Bronchial epithelial cell (primary cell): ENCODE measurements around the gene MRPL45. TPM values are rescaled to one million over a fixed set of nuclear protein-coding genes. Genes with fewer than 3 reads are reported as not detected.
"Not testable (repeated sequence)": the region's sequence is repeated elsewhere in the genome, so short reads cannot be mapped to it uniquely, and the experiment has no call there.

Experiments used
- DNase-seq: peaks from one replicate; pipeline ENCODE4 v3.0.0-alpha.2; 2010; ENCODE audit warnings: low read depth
- FAIRE-seq: peaks from 2 replicates; lab custom pipeline; 2011; peaks lifted over from hg19 to GRCh38; lab: Jason Lieb, UNC
- H3K27me3 ChIP-seq: 2 replicates; pipeline ENCODE4 v1.5.1; 2011; ENCODE audit warnings: low read length; ENCODE audit not compliant: control insufficient read depth, insufficient read depth
- H3K36me3 ChIP-seq: 2 replicates; pipeline ENCODE4 v1.5.1; 2011; ENCODE audit warnings: low read length; ENCODE audit not compliant: control insufficient read depth, insufficient read depth
- H3K4me3 ChIP-seq: 2 replicates; pipeline ENCODE4 v1.5.1; 2011; ENCODE audit warnings: mild to moderate bottlenecking, low read depth, low read length, control low read depth
- total RNA-seq: library from RNA; depleted of rRNA; stranded (reverse); fragments of >200 nt; gene quantifications from 2 replicates; pipeline ENCODE4 v1.2.1, GENCODE V29; 2014
- TF ChIP-seq, protein P1 (sequence below): IDR thresholded peaks from 2 replicates; pipeline ENCODE4 v1.5.1; 2011; ENCODE audit warnings: mild to moderate bottlenecking, moderate library complexity, low read length, control low read depth, inconsistent platforms; ENCODE audit not compliant: insufficient read depth, severe bottlenecking

The MRPL45 gene
- total RNA-seq, 1 donor from 2014 or later, result 23.7 TPM

GRCh38 chr17:38295602-38296365, 1.2 kb upstream of the MRPL45 start:
- not testable (repeated sequence) for DNase-seq, FAIRE-seq, H3K27me3 ChIP-seq, H3K36me3 ChIP-seq, H3K4me3 ChIP-seq

- Histone ChIP-seq H3K27me3 (no peaks in the 10 kb centered on the region), H3K4me3 (no peak overlapping the region), H3K36me3 (peaks cover 2% of the 10 kb centered on the region)
- DNase-seq (no peak), FAIRE-seq (no peak)
- TF ChIP-seq, protein P1, sequence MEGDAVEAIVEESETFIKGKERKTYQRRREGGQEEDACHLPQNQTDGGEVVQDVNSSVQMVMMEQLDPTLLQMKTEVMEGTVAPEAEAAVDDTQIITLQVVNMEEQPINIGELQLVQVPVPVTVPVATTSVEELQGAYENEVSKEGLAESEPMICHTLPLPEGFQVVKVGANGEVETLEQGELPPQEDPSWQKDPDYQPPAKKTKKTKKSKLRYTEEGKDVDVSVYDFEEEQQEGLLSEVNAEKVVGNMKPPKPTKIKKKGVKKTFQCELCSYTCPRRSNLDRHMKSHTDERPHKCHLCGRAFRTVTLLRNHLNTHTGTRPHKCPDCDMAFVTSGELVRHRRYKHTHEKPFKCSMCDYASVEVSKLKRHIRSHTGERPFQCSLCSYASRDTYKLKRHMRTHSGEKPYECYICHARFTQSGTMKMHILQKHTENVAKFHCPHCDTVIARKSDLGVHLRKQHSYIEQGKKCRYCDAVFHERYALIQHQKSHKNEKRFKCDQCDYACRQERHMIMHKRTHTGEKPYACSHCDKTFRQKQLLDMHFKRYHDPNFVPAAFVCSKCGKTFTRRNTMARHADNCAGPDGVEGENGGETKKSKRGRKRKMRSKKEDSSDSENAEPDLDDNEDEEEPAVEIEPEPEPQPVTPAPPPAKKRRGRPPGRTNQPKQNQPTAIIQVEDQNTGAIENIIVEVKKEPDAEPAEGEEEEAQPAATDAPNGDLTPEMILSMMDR, result no peak
These were observed 18.5 kb downstream of the MRPL45 start for GRCh38 chr17:38315497-38315896.

- Histone ChIP-seq H3K36me3 (peaks cover 3% of the 10 kb centered on the region), H3K27me3 (no peaks in the 10 kb centered on the region), H3K4me3 (no peak overlapping the region)
- DNase-seq, result peak; percentile 62
- TF ChIP-seq, protein P1, result no peak
- FAIRE-seq, result no peak
These were observed 20.1 kb downstream of the MRPL45 start for GRCh38 chr17:38317081-38317480.

DNA sequence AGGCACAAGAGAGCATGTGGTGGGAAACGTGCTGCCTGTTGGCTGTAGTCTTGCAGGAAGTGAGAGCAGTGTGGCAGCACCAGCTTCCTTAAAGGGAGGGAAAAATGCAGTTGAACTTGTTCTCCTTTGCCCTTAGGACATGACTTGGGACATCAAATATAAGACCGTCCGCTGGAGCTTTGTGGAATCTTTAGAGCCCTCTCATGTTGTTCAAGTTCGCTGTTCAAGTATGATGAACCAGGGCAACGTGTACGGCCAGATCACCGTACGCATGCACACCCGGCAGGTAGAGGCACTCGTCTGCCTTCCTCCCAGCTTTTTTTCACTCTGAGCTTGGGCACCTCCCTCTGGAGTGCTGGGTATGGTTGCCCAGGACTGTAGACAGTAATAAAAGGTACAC, 23.5 kb downstream of the MRPL45 start:
- Histone ChIP-seq H3K4me3 (no peak overlapping the region), H3K27me3 (no peaks in the 10 kb centered on the region), H3K36me3 (peaks cover 14% of the 10 kb centered on the region)
- DNase-seq, result peak; percentile 80
- no peak for FAIRE-seq
- TF ChIP-seq, protein P1, result peak; percentile 5

- peak; percentile 32 for DNase-seq
- TF ChIP-seq, protein P1, result peak; percentile 73
- Histone ChIP-seq H3K4me3 (no peak overlapping the region), H3K27me3 (no peaks in the 10 kb centered on the region), H3K36me3 (peaks cover 14% of the 10 kb centered on the region)
- FAIRE-seq, result no peak
These were observed 25.3 kb downstream of the MRPL45 start for GRCh38 chr17:38322156-38322779.

- peaks cover 14% of the 10 kb centered on the region for H3K36me3 ChIP-seq
- TF ChIP-seq, protein P1, result no peak
- FAIRE-seq (no peak), DNase-seq (no peak)
- H3K27me3 ChIP-seq, result no peaks in the 10 kb centered on the region
- no peak overlapping the region for H3K4me3 ChIP-seq
These were observed 25.9 kb downstream of the MRPL45 start for GRCh38 chr17:38322897-38323296.
